ENCODE measurements around the gene PEF1.

PEF1 gene

DNA sequence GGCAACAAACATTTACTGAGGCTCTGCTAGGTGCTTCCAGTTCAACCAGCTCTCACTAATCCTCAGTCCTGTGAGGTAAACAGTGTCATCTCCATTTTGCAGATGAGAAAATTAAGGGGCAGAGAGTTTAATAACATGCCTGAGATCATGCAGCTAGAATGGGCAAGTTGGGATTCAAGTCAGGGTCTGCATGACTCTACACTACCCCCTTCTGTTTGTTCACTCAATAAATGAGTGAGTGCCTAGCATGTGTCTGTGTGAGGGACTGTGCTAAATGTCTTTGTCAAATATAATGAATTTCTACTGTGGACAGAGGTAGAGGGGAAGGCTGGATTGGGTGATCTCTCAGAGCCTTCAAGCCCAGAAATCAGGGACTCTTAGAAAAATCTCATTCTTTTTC, 4.5 kb downstream of the PEF1 start:
- Mint-ChIP-seq H3K4me3 (no peak overlapping the region), H3K27ac (no peak overlapping the region), H3K27me3 (no peaks in the 10 kb centered on the region), H3K4me1 (ENCODE audit: low read depth) (peaks cover 37% of the 10 kb centered on the region), H3K9me3 (no peaks in the 10 kb centered on the region), H3K36me3 (ENCODE audit: low read depth) (peaks cover 28% of the 10 kb centered on the region)
- no peak for DNase-seq

DNA sequence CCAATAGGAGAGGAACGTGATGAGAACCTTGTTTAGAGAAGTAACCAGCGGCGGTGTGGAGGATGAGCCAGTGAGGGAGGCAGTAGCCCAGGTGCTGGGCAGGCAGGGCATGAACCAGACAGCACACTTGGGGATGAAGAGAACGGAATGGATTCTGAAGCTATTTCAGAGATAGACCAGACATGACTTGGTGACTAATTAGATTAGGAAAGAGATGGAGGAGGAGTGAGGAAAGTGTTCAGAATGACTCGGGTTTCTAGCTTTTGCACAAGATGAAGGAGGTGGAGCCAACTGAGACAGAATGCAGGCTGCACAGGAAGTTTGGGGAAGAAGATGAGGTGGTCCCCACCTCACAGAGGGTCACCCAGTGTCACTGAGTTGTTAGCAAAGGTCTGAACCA, 5.1 kb downstream of the PEF1 start:
- no peaks in the 10 kb centered on the region for H3K9me3 Mint-ChIP-seq
- peaks cover 33% of the 10 kb centered on the region for H3K4me1 Mint-ChIP-seq (ENCODE audit: low read depth)
- peaks cover 30% of the 10 kb centered on the region for H3K36me3 Mint-ChIP-seq (ENCODE audit: low read depth)
- no peak overlapping the region for H3K27ac Mint-ChIP-seq
- no peaks in the 10 kb centered on the region for H3K27me3 Mint-ChIP-seq
- no peak overlapping the region for H3K4me3 Mint-ChIP-seq
- DNase-seq, result no peak

DNA sequence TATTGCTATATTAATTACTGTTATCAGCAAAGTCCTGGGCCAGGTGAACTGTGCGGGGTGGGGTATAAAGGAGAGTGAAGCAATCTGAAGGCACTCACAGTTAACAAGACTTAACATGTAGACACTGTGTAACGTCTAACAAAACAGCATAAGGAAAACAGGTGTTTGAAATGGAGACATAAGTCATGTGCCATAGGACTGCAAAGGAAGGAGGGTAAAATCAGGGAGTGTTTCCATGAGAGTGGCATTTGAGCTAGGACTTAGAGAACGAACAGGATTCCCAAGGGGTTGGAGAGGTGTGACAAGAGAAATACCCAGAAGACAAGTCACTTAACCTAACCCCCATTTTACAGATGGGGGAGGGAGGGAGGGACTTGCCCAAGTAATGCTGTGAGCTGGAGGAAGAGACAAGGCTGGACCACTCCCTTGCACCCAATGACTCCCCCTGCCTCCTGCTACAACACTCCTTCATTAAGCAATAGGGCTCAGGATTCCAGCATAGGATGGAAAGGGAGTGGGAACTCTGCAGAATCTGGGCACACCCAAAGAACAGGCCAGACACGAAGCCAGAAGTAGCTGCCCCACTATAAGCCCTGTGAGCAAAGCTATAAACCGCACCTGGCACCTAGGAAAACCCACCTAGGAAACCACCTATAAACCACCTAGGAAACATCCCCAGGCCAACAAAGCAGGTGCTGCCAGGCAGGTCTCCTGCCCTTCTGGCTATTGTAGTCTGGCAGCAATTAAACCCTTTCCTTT, 6.6 kb downstream of the PEF1 start:
- no peak for DNase-seq
- peak overlapping the region; percentile 28 for H3K27ac Mint-ChIP-seq
- no peak overlapping the region for H3K4me3 Mint-ChIP-seq
- peaks cover 25% of the 10 kb centered on the region for H3K4me1 Mint-ChIP-seq (ENCODE audit: low read depth)
- no peaks in the 10 kb centered on the region for H3K27me3 Mint-ChIP-seq
- H3K9me3 Mint-ChIP-seq, result no peaks in the 10 kb centered on the region
- H3K36me3 Mint-ChIP-seq (ENCODE audit: low read depth), result peaks cover 34% of the 10 kb centered on the region

DNA sequence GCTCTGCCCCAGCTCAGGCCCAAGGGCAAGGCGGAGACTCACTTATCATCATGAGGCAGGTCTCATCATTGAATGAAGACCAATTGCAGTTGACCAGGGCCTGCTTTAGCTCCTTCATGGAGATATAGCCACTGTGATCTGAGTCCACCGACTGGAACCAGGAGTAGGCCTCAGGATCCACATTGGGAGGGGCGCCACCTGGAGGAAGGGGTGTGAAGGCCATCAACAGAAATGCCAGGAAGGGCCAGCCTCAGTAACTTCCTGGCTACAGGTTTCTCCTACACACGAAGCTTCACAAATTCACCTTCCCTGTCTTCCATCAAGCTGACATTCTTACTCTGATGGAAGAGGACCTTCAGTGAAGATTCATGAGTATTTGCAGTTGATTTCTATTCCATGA, 11.6 kb downstream of the PEF1 start:
- no peaks in the 10 kb centered on the region for H3K9me3 Mint-ChIP-seq
- no peak overlapping the region for H3K27ac Mint-ChIP-seq
- H3K36me3 Mint-ChIP-seq (ENCODE audit: low read depth), result peaks cover 79% of the 10 kb centered on the region
- H3K4me1 Mint-ChIP-seq (ENCODE audit: low read depth), result peaks cover 16% of the 10 kb centered on the region
- no peaks in the 10 kb centered on the region for H3K27me3 Mint-ChIP-seq
- DNase-seq, result no peak
- H3K4me3 Mint-ChIP-seq, result no peak overlapping the region

DNA sequence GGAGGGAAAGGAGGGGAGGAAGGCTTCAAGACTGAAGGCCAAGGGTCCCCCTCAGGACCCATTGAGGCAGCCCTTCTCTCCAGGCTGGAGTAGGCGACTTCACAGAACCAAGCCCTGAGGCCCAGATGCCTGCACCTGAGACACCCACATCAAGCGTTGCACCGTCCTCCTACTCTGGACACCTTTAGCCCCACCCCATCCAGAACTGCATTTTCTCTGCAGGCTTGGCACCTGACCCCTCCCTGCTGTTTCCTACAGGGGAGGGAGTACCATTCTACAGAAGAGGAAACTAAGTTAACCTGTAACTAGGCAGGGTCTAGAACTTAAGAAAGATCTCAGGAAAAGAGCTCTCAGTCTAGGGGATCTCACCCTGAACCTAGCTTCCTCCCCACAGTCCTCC, 12.0 kb downstream of the PEF1 start:
- H3K4me3 Mint-ChIP-seq, result no peak overlapping the region
- H3K9me3 Mint-ChIP-seq, result no peaks in the 10 kb centered on the region
- H3K27me3 Mint-ChIP-seq, result no peaks in the 10 kb centered on the region
- peaks cover 11% of the 10 kb centered on the region for H3K4me1 Mint-ChIP-seq (ENCODE audit: low read depth)
- peaks cover 82% of the 10 kb centered on the region for H3K36me3 Mint-ChIP-seq (ENCODE audit: low read depth)
- DNase-seq, result no peak
- H3K27ac Mint-ChIP-seq, result peak overlapping the region; percentile 32

DNA sequence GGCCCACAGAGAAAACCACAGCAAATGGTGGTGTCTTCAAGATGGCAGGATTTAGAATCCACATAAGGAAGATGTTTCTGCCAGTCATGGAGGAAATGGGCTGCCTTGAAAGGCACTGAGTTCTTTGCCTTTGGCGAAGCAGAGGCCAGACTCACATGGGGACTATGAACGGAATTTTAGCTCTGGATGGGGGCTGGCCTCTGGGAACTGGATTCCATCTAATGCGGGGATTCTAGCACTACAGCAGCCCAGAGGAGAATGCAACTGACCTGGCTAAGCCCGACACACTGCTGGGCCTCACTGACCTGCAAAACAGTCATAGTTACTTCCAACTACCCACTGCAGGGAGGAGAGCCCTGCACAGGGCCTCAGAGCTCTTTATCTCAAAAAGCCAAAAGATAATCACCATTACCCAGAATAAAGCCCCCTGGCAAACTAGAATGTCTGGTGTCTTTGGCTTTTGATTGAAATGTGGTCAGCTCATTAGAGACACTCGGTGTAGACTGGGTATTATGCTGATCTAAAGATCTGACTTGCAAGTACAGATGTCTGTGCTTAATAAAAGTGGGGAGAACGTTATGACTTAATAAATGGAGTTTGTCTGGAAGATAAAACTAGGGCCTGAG, 15.6 kb downstream of the PEF1 start:
- peaks cover 3% of the 10 kb centered on the region for H3K4me1 Mint-ChIP-seq (ENCODE audit: low read depth)
- no peak overlapping the region for H3K27ac Mint-ChIP-seq
- H3K27me3 Mint-ChIP-seq, result no peaks in the 10 kb centered on the region
- no peak for DNase-seq
- no peak overlapping the region for H3K4me3 Mint-ChIP-seq
- H3K9me3 Mint-ChIP-seq, result no peaks in the 10 kb centered on the region
- peaks cover 86% of the 10 kb centered on the region for H3K36me3 Mint-ChIP-seq (ENCODE audit: low read depth)

DNA sequence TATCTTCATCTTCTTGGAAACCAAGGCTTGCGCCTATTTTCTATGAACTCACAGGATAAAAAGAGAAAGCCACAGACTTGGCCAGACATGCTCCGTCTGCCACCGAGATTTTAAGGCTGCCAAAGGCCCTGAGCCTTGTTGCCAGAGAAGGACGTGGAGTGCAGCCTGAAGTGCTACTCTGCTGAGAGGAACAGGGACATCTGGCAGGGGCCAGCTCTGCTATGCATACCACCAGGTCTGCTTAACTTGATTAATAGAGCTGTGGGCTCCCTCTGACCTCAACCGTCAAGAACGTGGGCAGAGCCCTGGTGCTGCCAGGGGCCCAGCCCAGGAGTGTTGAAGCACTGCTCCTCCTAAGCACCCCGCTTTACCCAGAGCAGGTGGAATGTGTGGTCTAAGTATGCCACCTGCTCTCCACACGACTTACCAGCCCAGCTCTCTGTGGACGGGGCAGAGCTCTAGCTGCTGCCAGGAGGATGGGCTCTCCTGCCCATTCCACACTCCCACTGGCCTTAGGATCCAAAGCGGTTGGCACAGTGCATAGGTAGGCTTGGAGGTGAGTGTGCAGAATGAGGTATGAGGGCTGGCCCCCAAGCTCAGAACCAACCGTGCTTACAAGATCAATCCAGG, 16.6 kb downstream of the PEF1 start:
- DNase-seq, result no peak
- Mint-ChIP-seq H3K4me1 (ENCODE audit: low read depth) (peaks cover 3% of the 10 kb centered on the region), H3K4me3 (no peak overlapping the region), H3K36me3 (ENCODE audit: low read depth) (peaks cover 85% of the 10 kb centered on the region), H3K27ac (no peak overlapping the region), H3K9me3 (no peaks in the 10 kb centered on the region), H3K27me3 (no peaks in the 10 kb centered on the region)

DNA sequence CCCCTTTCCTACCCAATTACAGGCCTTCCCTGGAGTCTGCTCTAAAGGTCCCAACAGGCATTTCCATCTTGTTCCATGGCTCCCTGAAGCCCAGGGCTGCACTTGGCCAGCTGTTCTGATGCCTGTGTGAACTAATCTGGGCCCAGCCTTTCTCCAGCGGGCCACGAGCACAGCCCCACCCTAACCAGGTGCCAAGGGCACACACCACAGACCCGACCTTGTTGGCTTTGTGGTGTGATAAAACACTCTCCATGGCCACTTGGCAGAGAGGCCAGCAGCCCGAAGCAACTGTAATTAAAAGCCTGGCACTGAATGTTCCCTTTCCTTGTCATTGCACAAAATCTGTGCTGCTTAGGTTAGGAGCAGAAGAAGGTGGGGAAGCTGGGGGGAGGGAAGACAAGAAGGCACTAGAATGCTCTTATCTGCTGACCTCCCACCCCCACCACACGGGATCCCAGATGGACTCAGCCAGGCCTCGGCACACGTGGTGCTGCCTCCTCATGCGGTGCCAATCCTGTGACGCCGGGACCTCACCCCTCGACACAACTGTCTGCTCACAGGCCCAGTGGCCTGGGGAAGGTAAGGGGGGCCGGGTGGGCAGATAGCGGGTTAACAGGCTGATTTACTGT, 17.3 kb downstream of the PEF1 start:
- H3K27me3 Mint-ChIP-seq, result no peaks in the 10 kb centered on the region
- H3K4me1 Mint-ChIP-seq (ENCODE audit: low read depth), result peaks cover 3% of the 10 kb centered on the region
- no peak for DNase-seq
- H3K27ac Mint-ChIP-seq, result peak overlapping the region; percentile 30
- H3K4me3 Mint-ChIP-seq, result no peak overlapping the region
- no peaks in the 10 kb centered on the region for H3K9me3 Mint-ChIP-seq
- H3K36me3 Mint-ChIP-seq (ENCODE audit: low read depth), result peaks cover 79% of the 10 kb centered on the region

DNA sequence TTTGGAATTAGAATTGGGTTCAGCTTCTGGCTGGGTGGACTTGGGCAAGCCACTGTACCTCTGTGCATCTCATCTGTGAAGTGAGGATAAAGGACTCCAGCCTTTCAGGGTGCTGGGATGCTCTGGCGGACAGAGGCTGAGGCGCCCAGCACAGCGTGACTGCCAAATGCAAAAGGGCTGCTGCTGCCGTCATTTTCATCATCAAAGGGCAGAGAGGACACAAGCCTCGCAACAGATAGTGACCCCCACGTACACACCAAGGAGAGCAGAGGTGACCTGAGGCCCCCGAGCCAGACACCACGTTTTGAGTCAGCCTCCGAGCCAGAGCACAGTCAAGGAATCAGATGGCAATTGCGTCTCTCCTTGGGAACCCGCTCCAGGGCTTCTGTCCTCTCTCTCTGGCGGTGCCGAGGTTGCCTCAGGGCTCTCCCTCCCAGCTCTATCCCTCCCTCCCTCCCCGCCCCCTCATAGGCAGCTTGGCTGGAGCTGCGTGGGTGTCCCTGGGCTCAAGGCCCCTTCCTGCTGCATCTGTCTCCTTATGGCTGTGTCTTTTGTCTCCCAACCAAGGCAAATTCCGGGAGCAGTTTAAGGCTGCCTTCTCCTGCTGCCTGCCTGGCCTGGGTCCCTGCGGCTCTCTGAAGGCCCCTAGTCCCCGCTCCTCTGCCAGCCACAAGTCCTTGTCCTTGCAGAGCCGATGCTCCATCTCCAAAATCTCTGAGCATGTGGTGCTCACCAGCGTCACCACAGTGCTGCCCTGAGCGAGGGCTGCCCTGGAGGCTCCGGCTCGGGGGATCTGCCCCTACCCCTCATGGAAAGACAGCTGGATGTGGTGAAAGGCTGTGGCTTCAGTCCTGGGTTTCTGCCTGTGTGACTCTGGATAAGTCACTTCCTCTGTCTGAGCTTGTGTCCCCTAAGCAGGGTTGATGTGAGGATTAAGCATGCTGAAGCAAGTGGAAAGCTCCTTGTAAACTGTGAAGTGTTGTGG, 18.2 kb downstream of the PEF1 start:
- Mint-ChIP-seq H3K27ac (peak overlapping the region; percentile 30), H3K4me3 (no peak overlapping the region), H3K27me3 (no peaks in the 10 kb centered on the region), H3K36me3 (ENCODE audit: low read depth) (peaks cover 70% of the 10 kb centered on the region), H3K4me1 (ENCODE audit: low read depth) (peaks cover 3% of the 10 kb centered on the region), H3K9me3 (no peaks in the 10 kb centered on the region)
- no peak for DNase-seq

DNA sequence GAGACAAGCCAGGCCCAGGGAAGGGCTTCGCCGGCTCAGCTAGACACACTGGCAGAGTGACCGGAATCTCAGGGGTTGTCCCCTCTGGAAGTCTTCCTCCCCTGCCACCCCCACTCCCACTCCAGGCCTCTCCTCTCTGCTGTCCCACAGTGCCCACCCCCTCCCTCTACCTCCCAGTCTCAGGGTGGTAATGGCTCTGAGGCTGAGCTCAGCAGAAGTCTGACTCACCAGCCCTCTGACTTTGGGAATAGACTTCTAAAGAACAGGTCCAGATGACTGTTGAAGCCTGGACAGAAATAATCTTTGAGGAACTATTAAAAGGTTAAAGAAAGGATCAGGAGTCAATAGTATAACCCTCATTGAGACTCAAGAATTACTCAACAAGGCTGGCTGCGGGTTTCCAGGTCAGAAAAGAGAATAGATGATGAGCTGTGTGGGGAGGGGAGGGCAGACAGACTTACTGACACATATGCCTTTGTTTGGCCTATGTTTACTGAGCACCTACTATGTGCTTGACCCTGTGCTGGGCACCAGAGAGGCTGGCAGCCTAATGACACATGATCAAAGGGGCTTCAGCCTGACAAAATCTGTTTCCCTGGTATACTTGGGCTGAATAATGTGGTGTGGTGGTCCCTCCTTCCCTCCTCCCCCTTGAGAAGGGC, 19.0 kb downstream of the PEF1 start:
- no peak for DNase-seq

DNA sequence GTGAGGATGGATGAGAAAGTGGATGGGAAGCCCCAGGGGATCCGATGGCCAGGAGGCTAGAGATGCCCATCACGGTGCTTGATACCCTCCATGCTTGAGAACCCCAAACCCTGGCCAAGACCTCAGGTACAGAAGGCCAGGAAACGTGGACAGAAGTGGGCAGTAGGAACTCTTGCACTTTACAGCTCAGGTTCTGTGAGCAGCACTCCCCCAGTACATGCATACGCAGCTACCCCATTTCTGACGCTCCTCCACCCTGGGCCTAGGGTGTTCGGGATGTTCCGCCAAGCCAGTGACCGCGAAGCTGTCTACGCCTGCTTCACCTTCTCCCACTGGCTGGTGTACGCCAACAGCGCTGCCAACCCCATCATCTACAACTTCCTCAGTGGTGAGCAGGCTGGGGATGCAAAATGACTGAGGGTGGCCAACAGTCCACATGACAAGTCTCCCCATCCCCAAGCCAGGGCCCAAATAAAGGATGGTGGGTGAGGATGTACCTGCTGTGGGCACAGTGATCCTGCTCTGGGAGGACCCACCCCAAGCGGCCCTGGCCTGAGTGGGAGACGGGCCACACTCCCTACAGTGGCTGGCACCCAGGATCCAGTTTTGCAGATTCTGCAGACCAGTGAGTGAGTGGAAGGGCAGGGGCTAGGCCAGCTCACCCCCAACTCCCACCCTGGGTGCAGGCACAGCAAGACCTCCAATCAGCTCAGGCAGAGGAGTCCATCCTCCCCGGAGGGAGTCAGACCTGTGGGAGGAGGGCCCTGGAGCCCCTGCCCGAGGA, 19.8 kb downstream of the PEF1 start:
- DNase-seq, result peak; percentile 25
- Mint-ChIP-seq H3K27ac (peak overlapping the region; percentile 26), H3K27me3 (no peaks in the 10 kb centered on the region), H3K9me3 (no peaks in the 10 kb centered on the region), H3K4me1 (ENCODE audit: low read depth) (peaks cover 3% of the 10 kb centered on the region), H3K4me3 (no peak overlapping the region), H3K36me3 (ENCODE audit: low read depth) (peaks cover 54% of the 10 kb centered on the region)

More for the DNA sequence above, 19.0 kb downstream of the PEF1 start:
- H3K4me3 Mint-ChIP-seq, result no peak overlapping the region
- no peaks in the 10 kb centered on the region for H3K9me3 Mint-ChIP-seq
- H3K27ac Mint-ChIP-seq, result peak overlapping the region; percentile 59
- H3K27me3 Mint-ChIP-seq, result no peaks in the 10 kb centered on the region
- H3K4me1 Mint-ChIP-seq (ENCODE audit: low read depth), result peaks cover 3% of the 10 kb centered on the region
- peaks cover 62% of the 10 kb centered on the region for H3K36me3 Mint-ChIP-seq (ENCODE audit: low read depth)

DNA sequence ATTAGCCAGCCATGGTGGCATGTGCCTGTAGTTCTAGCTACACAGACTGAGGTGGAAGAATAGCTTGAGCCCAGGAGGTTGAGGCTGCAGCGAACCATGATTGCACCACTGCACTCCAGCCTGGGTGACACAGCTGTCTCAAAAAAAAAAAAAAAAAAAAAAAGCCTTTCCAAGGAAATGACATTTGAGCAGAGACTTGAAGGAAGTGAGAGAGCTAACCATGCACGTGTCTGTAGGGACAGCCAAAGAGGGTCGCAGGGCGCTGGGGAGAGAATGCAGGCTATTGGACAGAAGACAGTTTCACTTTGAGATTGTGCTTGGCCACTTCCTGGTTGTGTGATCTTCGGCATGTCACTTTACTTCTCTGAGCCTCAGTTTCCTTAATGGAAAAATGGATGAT, 20.4 kb downstream of the PEF1 start:
- peaks cover 48% of the 10 kb centered on the region for H3K36me3 Mint-ChIP-seq (ENCODE audit: low read depth)
- H3K4me3 Mint-ChIP-seq, result no peak overlapping the region
- H3K9me3 Mint-ChIP-seq, result no peaks in the 10 kb centered on the region
- peak; percentile 1 for DNase-seq
- H3K27ac Mint-ChIP-seq, result peak overlapping the region; percentile 26
- H3K27me3 Mint-ChIP-seq, result peaks cover 5% of the 10 kb centered on the region
- H3K4me1 Mint-ChIP-seq (ENCODE audit: low read depth), result peaks cover 3% of the 10 kb centered on the region

DNA sequence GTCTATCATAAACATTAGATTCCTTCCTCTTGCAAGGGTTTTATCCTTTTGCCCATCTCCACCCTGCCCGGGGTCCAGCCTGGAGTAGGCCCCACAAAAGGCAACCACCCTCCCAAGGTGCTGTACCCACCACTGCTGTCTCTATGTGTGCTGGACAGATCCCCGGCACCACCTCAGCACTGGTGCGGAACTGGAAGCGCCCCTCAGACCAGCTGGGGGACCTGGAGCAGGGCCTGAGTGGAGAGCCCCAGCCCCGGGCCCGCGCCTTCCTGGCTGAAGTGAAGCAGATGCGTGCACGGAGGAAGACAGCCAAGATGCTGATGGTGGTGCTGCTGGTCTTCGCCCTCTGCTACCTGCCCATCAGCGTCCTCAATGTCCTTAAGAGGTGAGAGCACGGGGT, 21.3 kb downstream of the PEF1 start:
- Mint-ChIP-seq H3K4me3 (no peak overlapping the region), H3K27me3 (peaks cover 15% of the 10 kb centered on the region), H3K36me3 (ENCODE audit: low read depth) (peaks cover 38% of the 10 kb centered on the region), H3K9me3 (no peaks in the 10 kb centered on the region), H3K27ac (no peak overlapping the region), H3K4me1 (ENCODE audit: low read depth) (peaks cover 5% of the 10 kb centered on the region)
- DNase-seq, result no peak
